ENCODE measurements around the gene DNAH6. TPM values are rescaled to one million over a fixed set of nuclear protein-coding genes. Genes with fewer than 3 reads are reported as not detected.
"Not testable (repeated sequence)": the region's sequence is repeated elsewhere in the genome, so short reads cannot be mapped to it uniquely, and the experiment has no call there.

DNAH6 gene
- total RNA-seq, 4 donors from 2014 or later, result 0.06 to 0.38 (median 0.13) TPM; not detected in 1

- H3K4me3 ChIP-seq, result no peak overlapping the region
- TF ChIP-seq, protein P1, sequence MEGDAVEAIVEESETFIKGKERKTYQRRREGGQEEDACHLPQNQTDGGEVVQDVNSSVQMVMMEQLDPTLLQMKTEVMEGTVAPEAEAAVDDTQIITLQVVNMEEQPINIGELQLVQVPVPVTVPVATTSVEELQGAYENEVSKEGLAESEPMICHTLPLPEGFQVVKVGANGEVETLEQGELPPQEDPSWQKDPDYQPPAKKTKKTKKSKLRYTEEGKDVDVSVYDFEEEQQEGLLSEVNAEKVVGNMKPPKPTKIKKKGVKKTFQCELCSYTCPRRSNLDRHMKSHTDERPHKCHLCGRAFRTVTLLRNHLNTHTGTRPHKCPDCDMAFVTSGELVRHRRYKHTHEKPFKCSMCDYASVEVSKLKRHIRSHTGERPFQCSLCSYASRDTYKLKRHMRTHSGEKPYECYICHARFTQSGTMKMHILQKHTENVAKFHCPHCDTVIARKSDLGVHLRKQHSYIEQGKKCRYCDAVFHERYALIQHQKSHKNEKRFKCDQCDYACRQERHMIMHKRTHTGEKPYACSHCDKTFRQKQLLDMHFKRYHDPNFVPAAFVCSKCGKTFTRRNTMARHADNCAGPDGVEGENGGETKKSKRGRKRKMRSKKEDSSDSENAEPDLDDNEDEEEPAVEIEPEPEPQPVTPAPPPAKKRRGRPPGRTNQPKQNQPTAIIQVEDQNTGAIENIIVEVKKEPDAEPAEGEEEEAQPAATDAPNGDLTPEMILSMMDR (IDR thresholded peaks at IDR 0.05), result no peak
- no peak for TF ChIP-seq POLR2A (IDR thresholded peaks at IDR 0.05)
- H3K36me3 ChIP-seq, result no peaks in the 10 kb centered on the region
- no peaks in the 10 kb centered on the region for H3K4me1 ChIP-seq
- H3K27me3 ChIP-seq, result no peaks in the 10 kb centered on the region
- no peak overlapping the region for H3K27ac ChIP-seq
- H3K9me3 ChIP-seq, result peaks cover 0 to 11% (median 0%) of the 10 kb centered on the region in 3 donors
- 56 to 69% methylated on average over 2 of the region's 2 CpGs for whole genome bisulfite sequencing, 2 donors
- intact Hi-C loops (cut with DNase I), result no loop called here
- no peak for DNase-seq
These were observed 250.5 kb downstream of the DNAH6 start for GRCh38 chr2:84766791-84767190.

GRCh38 chr2:84768840-84769239 is 252.5 kb downstream of the DNAH6 start:
- Histone ChIP-seq H3K36me3 (no peaks in the 10 kb centered on the region), H3K27ac (no peak overlapping the region), H3K9me3 (peaks cover 0 to 16% (median 0%) of the 10 kb centered on the region in 3 donors), H3K4me1 (no peaks in the 10 kb centered on the region), H3K4me3 (no peak overlapping the region), H3K27me3 (no peaks in the 10 kb centered on the region)
- WGBS, 2 donors, result 78 to 87% methylated on average over 4 of the region's 4 CpGs
- no peak for DNase-seq
- intact Hi-C loops (cut with DNase I), result no loop called here
- no peak for TF ChIP-seq POLR2A (IDR thresholded peaks at IDR 0.05)
- TF ChIP-seq, protein P1 (IDR thresholded peaks at IDR 0.05), result no peak

- no peaks in the 10 kb centered on the region for H3K36me3 ChIP-seq
- intact Hi-C loops (cut with DNase I), result no loop called here
- peaks cover 0 to 16% (median 0%) of the 10 kb centered on the region in 3 donors for H3K9me3 ChIP-seq
- TF ChIP-seq, protein P1 (IDR thresholded peaks at IDR 0.05), result no peak
- TF ChIP-seq POLR2A (IDR thresholded peaks at IDR 0.05), result no peak
- no peak overlapping the region for H3K4me3 ChIP-seq
- DNase-seq, result no peak
- no peak overlapping the region for H3K27ac ChIP-seq
- H3K4me1 ChIP-seq, result no peaks in the 10 kb centered on the region
- WGBS, 2 donors, result 89 to 92% methylated on average over 1 of the region's 1 CpG
- H3K27me3 ChIP-seq, result no peaks in the 10 kb centered on the region
These were observed 254.0 kb downstream of the DNAH6 start for GRCh38 chr2:84770280-84770679.

DNA sequence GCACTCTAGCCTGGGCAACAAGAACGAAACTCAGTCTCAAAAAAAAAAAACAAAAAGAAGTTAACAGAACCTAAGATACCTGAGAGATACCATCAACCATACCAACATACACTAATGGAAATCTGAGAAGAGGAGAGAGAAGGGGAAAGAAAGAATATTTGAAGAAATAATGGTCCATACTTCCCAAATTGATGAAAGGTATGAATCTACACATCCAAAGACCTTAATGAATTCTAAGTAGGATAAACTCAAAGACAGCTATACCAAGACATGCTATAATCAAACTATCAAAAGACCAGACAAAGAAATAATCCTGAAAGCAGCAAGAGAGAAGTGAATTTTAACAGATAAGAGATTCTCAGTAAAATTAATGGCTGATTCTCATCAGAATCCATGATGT is 255.0 kb downstream of the DNAH6 start:
- Histone ChIP-seq H3K27me3 (no peaks in the 10 kb centered on the region), H3K4me1 (no peaks in the 10 kb centered on the region), H3K4me3 (no peak overlapping the region), H3K36me3 (no peaks in the 10 kb centered on the region), H3K9me3 (peaks cover 0 to 16% (median 0%) of the 10 kb centered on the region in 3 donors), H3K27ac (no peak overlapping the region)
- WGBS, 2 donors, result 57 to 78% methylated on average over 1 of the region's 1 CpG
- intact Hi-C loops (cut with DNase I), result no loop called here
- DNase-seq, result no peak
- TF ChIP-seq, protein P1 (IDR thresholded peaks at IDR 0.05), result no peak

DNA sequence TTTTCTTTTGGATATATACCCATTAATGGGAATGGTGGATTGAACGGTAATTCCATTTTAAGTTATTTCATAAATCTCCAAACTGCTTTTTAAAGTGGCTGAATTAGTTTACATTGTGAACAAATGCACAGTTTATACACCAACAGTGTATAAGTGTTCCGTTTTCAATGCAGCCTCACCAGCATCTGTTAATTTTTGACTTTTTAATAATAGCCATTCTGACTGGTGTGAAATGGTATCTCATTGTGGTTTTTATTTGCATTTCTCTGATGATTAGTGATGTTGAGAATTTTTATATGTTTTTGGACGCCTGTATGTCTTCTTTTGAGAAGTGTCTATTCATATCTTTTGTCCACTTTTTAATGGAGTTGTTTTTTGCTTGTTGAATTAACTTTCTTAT is 257.3 kb downstream of the DNAH6 start:
- H3K36me3 ChIP-seq; intact Hi-C loops (cut with DNase I); H3K4me1 ChIP-seq; H3K27ac ChIP-seq; H3K27me3 ChIP-seq; DNase-seq; H3K4me3 ChIP-seq: not testable (repeated sequence)
- 58 to 69% methylated on average over 3 of the region's 3 CpGs for WGBS, 2 donors
- H3K9me3 ChIP-seq, result peaks cover 0 to 23% (median 0%) of the 10 kb centered on the region in 3 donors

DNA sequence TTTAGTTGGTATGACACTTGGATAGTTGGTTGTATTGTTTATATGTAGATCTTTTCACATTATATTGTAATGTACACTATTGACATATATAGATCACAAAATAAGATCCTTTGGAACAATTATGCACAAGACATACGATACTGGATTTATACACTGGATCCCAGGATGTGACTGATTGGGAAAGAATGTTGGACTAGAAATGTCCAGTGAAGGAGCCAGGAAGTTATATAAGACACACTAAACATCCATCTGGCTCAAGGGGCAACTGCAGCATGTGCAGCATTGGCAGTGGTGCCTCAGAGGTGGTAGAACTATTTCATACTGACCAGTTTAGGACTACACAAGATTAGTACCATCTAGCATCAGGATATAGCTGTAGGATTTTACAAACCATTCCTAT is 259.7 kb downstream of the DNAH6 start:
- TF ChIP-seq, protein P1 (IDR thresholded peaks at IDR 0.05), result no peak
- Histone ChIP-seq H3K4me3 (no peak overlapping the region), H3K4me1 (no peaks in the 10 kb centered on the region), H3K27me3 (no peaks in the 10 kb centered on the region), H3K36me3 (no peaks in the 10 kb centered on the region), H3K9me3 (peaks cover 0 to 17% (median 0%) of the 10 kb centered on the region in 3 donors), H3K27ac (no peak overlapping the region)
- 57 to 60% methylated on average over 1 of the region's 1 CpG for WGBS, 2 donors
- no peak for DNase-seq
- intact Hi-C loops (cut with DNase I), result no loop called here

All from esophagus squamous epithelium (tissue), 5 donors.